Measurements from ENCODE around the gene PLXNB1. TPM values are rescaled to one million over a fixed set of nuclear protein-coding genes. Genes with fewer than 3 reads are reported as not detected.

PLXNB1 gene
- total and polyA plus RNA-seq, 12 donors: 3.4 to 115 (median 13.7) TPM

DNA sequence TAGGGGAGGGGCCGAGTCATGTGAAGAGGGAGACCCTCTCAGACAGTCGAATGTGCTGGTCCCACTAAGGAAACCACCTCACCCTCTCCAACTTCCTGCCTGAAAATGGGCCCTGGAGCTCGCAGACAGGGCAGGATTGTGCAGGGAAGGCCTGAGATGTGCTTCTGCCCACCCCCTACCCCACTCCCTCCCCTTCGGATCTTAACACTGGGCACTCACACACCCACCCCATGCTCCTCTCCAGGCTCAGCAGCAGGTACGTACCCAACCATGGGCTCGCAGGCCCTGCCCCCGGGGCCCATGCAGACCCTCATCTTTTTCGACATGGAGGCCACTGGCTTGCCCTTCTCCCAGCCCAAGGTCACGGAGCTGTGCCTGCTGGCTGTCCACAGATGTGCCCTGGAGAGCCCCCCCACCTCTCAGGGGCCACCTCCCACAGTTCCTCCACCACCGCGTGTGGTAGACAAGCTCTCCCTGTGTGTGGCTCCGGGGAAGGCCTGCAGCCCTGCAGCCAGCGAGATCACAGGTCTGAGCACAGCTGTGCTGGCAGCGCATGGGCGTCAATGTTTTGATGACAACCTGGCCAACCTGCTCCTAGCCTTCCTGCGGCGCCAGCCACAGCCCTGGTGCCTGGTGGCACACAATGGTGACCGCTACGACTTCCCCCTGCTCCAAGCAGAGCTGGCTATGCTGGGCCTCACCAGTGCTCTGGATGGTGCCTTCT lies 36.7 kb upstream of the PLXNB1 start:
- intact Hi-C loops (cut with DNase I): loop anchor here in 1 of 2 donors (5.0 kb wide), 1 partner anchor 36 kb away; the partner anchor contains the start of gene SHISA5
- Histone ChIP-seq H3K36me3 (replicated peaks in 1 of 2) (peaks cover 0 to 36% of the 10 kb centered on the region in 2 donors), H3K4me3 (peak overlapping the region; percentile 2 to 72 (median 53)), H3K4me1 (replicated peaks in 1 of 2) (peaks cover 28 to 61% of the 10 kb centered on the region in 2 donors), H3K27me3 (no peaks in the 10 kb centered on the region), H3K9me3 (replicated peaks in 1 of 3) (no peaks in the 10 kb centered on the region), H3K27ac (peak overlapping the region; percentile 98 to 100 (median 100))
- peak in 6 of 7 donors; percentile 34 to 72 (median 54) for DNase-seq
- WGBS, 4 donors: 0 to 20% (median 9%) methylated on average over 4 to 19 of the region's 19 CpGs
- TF ChIP-seq, protein P1, sequence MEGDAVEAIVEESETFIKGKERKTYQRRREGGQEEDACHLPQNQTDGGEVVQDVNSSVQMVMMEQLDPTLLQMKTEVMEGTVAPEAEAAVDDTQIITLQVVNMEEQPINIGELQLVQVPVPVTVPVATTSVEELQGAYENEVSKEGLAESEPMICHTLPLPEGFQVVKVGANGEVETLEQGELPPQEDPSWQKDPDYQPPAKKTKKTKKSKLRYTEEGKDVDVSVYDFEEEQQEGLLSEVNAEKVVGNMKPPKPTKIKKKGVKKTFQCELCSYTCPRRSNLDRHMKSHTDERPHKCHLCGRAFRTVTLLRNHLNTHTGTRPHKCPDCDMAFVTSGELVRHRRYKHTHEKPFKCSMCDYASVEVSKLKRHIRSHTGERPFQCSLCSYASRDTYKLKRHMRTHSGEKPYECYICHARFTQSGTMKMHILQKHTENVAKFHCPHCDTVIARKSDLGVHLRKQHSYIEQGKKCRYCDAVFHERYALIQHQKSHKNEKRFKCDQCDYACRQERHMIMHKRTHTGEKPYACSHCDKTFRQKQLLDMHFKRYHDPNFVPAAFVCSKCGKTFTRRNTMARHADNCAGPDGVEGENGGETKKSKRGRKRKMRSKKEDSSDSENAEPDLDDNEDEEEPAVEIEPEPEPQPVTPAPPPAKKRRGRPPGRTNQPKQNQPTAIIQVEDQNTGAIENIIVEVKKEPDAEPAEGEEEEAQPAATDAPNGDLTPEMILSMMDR (IDR thresholded peaks at IDR 0.05): no peak
- no peak for TF ChIP-seq POLR2A (IDR thresholded peaks at IDR 0.05)

DNA sequence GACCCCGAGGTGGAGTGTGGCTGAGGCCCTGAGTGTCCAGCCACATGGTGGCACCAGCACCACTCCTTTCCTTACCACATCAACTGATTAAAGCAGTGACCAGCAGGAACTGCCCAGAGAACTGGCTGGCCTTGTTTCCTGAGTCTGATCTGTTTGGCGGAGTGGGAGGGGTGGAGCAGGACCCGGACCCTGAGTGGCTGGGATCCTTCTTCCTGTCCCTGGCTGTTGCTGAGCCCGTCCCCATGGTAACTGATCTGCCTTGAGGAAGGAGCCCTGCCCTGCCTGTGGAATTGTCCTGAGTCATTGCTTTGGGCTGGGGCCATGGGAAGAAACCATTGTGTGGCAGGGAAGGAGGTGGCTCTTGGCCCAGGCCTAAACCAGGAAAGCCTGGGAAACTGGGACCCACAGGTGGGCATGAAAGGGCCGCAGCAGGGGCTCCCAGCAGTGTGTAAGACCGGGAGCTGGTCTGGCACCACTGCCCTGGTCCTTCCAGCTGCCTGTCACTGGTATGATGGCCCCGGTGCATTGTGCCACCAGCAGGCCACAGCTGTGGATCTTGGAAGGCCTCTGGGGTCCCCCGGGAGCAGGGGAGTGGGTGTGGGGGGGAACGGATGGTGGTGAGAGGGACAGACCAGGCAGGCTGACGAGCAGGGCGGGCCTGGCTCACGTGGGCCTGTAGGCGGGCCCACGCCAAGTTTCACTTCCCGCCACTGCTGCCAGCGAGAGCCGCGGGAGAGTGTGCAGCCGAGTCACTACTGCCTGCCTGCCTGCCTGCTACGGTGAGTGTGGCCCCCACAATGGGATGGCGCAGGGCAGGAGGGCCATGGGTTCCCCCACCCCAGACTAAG lies 35.9 kb upstream of the PLXNB1 start:
- Histone ChIP-seq H3K27ac (peak overlapping the region; percentile 98 to 100 (median 100)), H3K27me3 (no peaks in the 10 kb centered on the region), H3K9me3 (replicated peaks in 1 of 3) (no peaks in the 10 kb centered on the region), H3K4me1 (replicated peaks in 1 of 2) (peaks cover 27 to 54% of the 10 kb centered on the region in 2 donors), H3K4me3 (peak overlapping the region; percentile 2 to 72 (median 53)), H3K36me3 (replicated peaks in 1 of 2) (peaks cover 0 to 44% of the 10 kb centered on the region in 2 donors)
- 0 to 4% (median 1%) methylated on average over 5 to 21 of the region's 21 CpGs for WGBS, 4 donors
- peak; percentile 31 to 93 for TF ChIP-seq POLR2A (IDR thresholded peaks at IDR 0.05)
- TF ChIP-seq, protein P1 (IDR thresholded peaks at IDR 0.05): peak; percentile 40 to 95 (median 85)
- intact Hi-C loops (cut with DNase I): loop anchor here (2.0 to 5.0 kb wide), 2 partner anchors 37 to 83 kb away; partner anchors contain the start of gene SHISA5 (in 1 of the 2)
- DNase-seq: peak; percentile 97 to 100 (median 100)

- peak overlapping the region in 4 of 5 donors; percentile 98 to 100 (median 100) for H3K27ac ChIP-seq
- no peaks in the 10 kb centered on the region for H3K9me3 ChIP-seq (replicated peaks in 1 of 3)
- H3K4me1 ChIP-seq (replicated peaks in 1 of 2): peaks cover 27 to 48% of the 10 kb centered on the region in 2 donors
- H3K4me3 ChIP-seq: no peak overlapping the region
- peaks cover 0 to 50% of the 10 kb centered on the region in 2 donors for H3K36me3 ChIP-seq (replicated peaks in 1 of 2)
- intact Hi-C loops (cut with DNase I): loop anchor here (2.0 to 5.0 kb wide), 2 partner anchors 37 to 84 kb away; partner anchors contain the start of gene SHISA5 (in 1 of the 2)
- TF ChIP-seq, protein P1 (IDR thresholded peaks at IDR 0.05): no peak
- TF ChIP-seq POLR2A (IDR thresholded peaks at IDR 0.05): no peak
- 7 to 25% (median 12%) methylated on average over 7 of the region's 7 CpGs for WGBS, 4 donors
- no peak for DNase-seq
- H3K27me3 ChIP-seq: no peaks in the 10 kb centered on the region
These were observed 35.3 kb upstream of the PLXNB1 start for GRCh38 chr3:48465237-48465530.
